Measurements from ENCODE around the gene TSPAN17.
A peak's percentile ranks its signal among the peaks of the same experiment; 100 is the strongest.
"Not testable (repeated sequence)": the region's sequence is repeated elsewhere in the genome, so short reads cannot be mapped to it uniquely, and the experiment has no call there.

Gene TSPAN17

GRCh38 chr5:176647030-176647842 is at the start of gene TSPAN17:
Gene TSPAN17 (plus strand): TSS chr5:176647484. CDS start chr5:176647616, 132 bp downstream.
- DNase-seq, result peak; percentile 99

- not testable (repeated sequence) for DNase-seq
Measured at GRCh38 chr5:176599749-176600430, 47.4 kb upstream of the TSPAN17 start.

- no peak for DNase-seq
Measured at GRCh38 chr5:176601901-176602482, 45.3 kb upstream of the TSPAN17 start.

- DNase-seq, result no peak
Measured at GRCh38 chr5:176603091-176603490, 44.2 kb upstream of the TSPAN17 start.

- no peak for DNase-seq
Measured at GRCh38 chr5:176606032-176606431, 41.3 kb upstream of the TSPAN17 start.

- DNase-seq, result no peak
Measured at GRCh38 chr5:176606875-176607274, 40.4 kb upstream of the TSPAN17 start.

GRCh38 chr5:176608142-176608705 is 39.1 kb upstream of the TSPAN17 start:
- DNase-seq, result no peak

- DNase-seq, result peak; percentile 15
Measured at GRCh38 chr5:176608937-176609723, 38.2 kb upstream of the TSPAN17 start.

GRCh38 chr5:176609724-176610434 is 37.4 kb upstream of the TSPAN17 start, which contains the start of gene GPRIN1:
Gene GPRIN1 (minus strand): TSS chr5:176610156. CDS start chr5:176599834, 10,322 bp downstream.
- DNase-seq, result peak; percentile 45

GRCh38 chr5:176610435-176610773 is 36.9 kb upstream of the TSPAN17 start:
- DNase-seq, result no peak

GRCh38 chr5:176611435-176611834 is 35.8 kb upstream of the TSPAN17 start:
- DNase-seq, result peak; percentile 75

GRCh38 chr5:176612008-176612407 is 35.3 kb upstream of the TSPAN17 start:
- no peak for DNase-seq

GRCh38 chr5:176612855-176613254 is 34.4 kb upstream of the TSPAN17 start:
- no peak for DNase-seq

- peak; percentile 9 for DNase-seq
Measured at GRCh38 chr5:176614805-176615478, 32.3 kb upstream of the TSPAN17 start.

GRCh38 chr5:176616511-176616910 is 30.8 kb upstream of the TSPAN17 start:
- no peak for DNase-seq

- DNase-seq, result no peak
Measured at GRCh38 chr5:176618783-176619182, 28.5 kb upstream of the TSPAN17 start.

- DNase-seq, result peak; percentile 50
Measured at GRCh38 chr5:176619203-176619568, 28.1 kb upstream of the TSPAN17 start.

GRCh38 chr5:176619569-176620332 is 27.5 kb upstream of the TSPAN17 start:
- no peak for DNase-seq

GRCh38 chr5:176620333-176620981 is 26.8 kb upstream of the TSPAN17 start:
- no peak for DNase-seq

- no peak for DNase-seq
Measured at GRCh38 chr5:176621661-176622079, 25.6 kb upstream of the TSPAN17 start.
